Esophagus muscularis mucosa (tissue), 4 donors: ENCODE results near the gene ZEB2.

Source experiments
- CTCF ChIP-seq, 3 experiments: fragments of 200-600 bp in 2 of 3; fragments of 450-650 bp in 1 of 3; sonication (generic) in 2 of 3; IDR thresholded peaks; one replicate each; pipeline ENCODE4 v1.5.1; 2017 to 2019; ENCODE audit warnings: antibody characterized with exemption in 3 of 3, mild to moderate bottlenecking in 2 of 3, moderate library complexity in 1 of 3
- EP300 ChIP-seq: sonication (generic); formaldehyde crosslinking; IDR thresholded peaks from one replicate; pipeline ENCODE4 v1.6.1; 2017; ENCODE audit warnings: antibody characterized with exemption
- POLR2A ChIP-seq: fragments of 450-650 bp; IDR thresholded peaks from one replicate; pipeline ENCODE4 v1.6.1; 2017; ENCODE audit warnings: antibody characterized with exemption, moderate library complexity, mild to moderate bottlenecking, low read depth
- POLR2AphosphoS5 ChIP-seq, 2 donors: sonication (generic); formaldehyde crosslinking; IDR thresholded peaks; one replicate each; pipeline ENCODE4 v1.6.1; 2017; ENCODE audit warnings: antibody characterized with exemption in 2 of 2

GRCh38 chr2:144451443-144451842 is 68.5 kb downstream of the ZEB2 start:
- TF ChIP-seq CTCF (IDR thresholded peaks at IDR 0.05) (no peak), POLR2A (no peak), POLR2AphosphoS5 (IDR thresholded peaks at IDR 0.05) (no peak), EP300 (no peak)
